GM18498 (cell line): ENCODE results near the gene TRANK1.
A peak's percentile ranks its signal among the peaks of the same experiment; 100 is the strongest.
"Not testable (repeated sequence)": the region's sequence is repeated elsewhere in the genome, so short reads cannot be mapped to it uniquely, and the experiment has no call there.

ENCODE experiments used
- ATAC-seq: cut with Tn5 transposase; IDR thresholded peaks from one replicate; pipeline ENCODE4 v1.9.1; 2021; ENCODE audit warnings: mild to moderate bottlenecking, moderate library complexity; ENCODE audit not compliant: unreplicated experiment

Gene TRANK1

DNA sequence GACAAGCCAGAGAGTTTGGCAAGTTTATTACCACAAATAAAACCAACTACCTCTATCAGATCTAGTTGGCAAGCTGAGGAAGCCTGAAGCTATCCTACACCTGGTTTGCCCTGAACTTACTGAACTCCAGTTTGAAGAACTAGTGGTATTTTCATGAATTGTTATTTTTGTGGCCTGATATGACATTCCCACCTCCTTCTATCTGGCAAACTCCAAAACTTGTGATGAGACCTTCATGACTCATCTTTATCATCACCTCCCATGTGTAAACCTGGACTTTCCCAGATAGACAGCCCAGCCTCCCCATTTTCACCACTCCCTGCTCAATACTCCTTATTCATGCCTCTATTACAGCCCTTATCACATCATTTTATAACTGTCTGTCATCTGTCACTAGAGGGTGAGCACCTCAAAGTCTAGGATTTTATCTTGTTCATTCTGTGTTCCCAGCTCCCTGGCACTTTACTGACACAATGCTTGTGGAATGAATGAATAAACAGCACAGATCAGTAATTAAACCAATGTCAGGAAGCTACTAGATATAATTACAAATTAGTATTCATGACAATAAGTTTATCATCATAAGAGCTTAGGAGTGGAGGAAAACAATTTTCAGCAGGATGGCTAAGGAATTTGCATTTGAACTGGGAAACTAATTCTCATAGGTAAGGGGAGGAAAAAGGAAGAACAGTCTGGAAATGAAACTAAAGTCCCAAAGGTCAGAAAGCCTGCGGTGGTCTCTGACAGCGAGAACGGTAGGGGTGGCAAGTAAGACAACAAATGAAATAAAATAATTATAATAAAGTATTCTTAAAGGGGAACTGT lies 13.2 kb upstream of the TRANK1 start:
- peak; percentile 10 for ATAC-seq

DNA sequence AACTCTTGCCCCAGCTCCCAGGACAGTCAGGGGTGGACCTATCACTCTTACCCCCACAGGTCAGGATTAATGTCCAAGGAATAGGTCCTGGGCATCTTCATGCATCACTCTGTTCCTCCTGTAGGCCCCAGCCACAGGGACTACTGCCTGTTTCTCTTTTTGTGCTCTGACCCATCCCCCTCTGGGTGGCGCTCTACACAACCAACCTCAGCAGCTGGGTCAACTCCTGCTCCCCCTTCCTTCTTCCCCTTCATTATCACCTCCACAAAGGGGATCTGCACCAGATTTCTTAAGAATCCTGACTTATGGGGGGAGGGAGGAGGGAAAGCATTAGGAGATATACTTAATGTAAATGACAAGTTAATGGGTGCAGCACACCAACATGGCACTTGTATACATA lies 12.2 kb upstream of the TRANK1 start:
- no peak for ATAC-seq

DNA sequence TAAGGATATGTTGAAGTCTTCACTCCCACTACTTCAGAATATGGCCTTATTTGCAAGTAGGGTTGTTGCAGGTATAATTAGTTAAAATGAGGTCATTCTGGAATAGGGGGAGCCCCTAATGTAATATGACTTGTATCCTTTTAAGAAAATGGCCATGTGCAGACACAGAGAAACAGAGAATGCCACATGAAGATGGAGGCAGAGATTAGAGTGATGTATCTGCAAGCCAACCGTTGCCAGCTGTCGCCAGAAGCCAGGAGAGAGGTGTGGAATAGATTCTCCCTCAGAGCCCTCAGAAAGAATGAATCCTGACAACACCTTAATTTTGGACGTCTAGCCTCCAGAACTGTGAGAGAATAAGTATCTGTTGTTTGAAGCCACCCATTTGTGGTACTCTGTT lies 11.3 kb upstream of the TRANK1 start:
- no peak for ATAC-seq

DNA sequence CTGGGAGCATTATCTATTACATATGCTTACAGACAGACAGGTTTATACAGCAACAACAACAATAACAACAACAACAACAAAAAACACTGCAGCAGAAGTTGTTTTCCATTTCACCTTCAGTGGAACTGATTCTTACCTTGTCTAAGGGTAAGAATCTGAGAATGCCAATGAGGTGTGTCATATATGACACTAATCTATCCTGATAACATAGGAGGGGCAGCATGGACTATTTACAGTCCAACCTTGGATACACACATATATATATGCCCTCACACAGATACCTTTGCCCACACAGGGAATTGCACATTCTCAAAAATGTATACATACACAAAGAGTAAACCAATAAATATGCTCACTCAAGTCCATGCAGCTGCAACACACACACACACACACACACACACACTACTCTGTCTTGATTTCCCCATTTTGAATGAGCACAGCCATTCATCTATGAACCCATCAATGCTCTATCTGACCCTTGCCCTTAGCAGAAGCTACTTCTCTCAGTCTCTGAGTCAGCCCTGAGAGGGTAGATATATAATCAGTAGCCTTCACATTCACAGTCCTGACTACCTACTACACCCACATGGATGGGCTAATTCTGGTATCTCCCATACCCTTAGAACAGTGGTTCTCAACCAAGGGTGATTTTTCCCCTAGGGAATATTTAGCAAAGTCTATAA lies 9.7 kb upstream of the TRANK1 start:
- no peak for ATAC-seq

DNA sequence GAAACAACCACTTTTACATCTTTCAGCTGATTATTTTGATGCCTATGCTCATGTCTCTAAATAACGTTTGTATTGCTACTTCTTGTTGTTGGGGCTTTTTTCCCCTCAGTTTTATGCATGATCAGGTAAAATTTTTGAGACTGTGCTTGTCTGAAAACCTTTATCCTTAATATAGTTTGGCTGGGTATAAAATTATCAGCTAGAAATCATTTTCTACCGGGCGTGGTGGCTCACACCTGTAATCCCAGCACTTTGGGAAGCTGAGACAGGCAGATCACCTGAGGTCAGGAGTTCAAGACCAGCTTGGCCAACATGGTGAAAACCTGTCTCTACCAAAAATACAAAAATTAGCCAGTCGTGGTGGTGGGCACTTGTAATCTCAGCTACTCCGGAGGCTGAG lies 3.0 kb upstream of the TRANK1 start:
- not testable (repeated sequence) for ATAC-seq

DNA sequence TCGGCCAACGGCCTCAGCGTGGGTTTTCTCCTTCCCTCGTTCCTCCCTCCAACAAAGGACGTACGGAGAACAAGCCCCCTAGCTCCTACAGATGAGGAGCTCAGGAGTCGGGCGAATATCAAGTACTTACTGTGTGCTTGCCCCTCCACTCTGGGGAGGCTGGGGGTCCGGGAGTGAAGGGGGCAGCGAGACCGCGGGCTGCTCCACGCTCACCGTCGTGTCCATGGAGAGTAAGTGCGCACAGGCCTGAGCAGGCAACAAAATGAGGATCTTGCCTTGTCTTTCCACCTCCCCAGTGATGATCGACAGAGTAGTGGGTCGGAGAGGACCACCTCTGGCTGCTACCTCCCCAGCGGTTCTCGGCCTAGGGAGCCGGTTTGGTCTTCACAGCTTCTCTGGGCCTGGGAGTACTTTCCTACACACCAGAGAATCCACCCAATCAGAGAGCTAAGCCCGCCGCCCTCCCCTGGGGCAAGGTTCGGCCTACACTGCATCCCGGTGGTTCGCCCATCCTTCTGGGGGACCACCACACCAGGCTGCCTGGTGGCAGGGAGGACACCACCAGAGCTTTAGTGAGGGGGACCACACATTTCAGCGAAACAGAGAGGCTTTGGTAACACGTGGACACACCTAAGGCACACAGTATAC lies 603 bp upstream of the TRANK1 start:
- ATAC-seq: no peak

DNA sequence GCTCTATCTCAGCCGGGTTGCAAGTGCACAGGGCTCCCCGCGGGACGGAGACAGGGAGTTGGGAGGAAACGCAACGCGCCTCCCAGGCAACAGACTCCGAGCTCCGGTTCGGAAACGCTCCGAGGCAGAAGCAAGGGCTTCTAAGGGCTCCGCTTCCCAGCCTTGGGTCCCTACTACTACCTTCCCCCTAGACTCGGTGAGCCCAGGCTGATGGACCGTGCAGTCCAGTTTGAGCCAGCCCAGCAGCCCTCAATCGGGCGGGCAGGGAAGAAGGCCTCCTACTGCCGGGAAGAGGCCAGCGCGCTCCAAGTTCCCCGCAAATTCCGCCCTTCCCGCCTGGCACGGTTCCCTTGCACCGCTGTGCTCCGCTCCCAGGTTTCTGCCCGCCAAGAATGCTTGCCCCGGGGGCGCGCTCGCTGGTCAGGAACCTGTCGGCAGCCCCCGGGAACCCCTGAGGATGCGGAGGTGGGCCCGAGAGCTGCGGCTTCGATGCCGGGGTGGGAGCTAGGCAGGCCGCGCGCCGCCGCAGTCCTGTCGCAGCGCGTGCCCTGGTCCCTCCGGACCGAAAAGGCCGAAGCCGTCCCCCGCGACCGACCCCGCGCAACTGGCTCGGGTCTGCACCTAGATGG lies 728 bp downstream of the TRANK1 start:
- peak; percentile 63 for ATAC-seq

DNA sequence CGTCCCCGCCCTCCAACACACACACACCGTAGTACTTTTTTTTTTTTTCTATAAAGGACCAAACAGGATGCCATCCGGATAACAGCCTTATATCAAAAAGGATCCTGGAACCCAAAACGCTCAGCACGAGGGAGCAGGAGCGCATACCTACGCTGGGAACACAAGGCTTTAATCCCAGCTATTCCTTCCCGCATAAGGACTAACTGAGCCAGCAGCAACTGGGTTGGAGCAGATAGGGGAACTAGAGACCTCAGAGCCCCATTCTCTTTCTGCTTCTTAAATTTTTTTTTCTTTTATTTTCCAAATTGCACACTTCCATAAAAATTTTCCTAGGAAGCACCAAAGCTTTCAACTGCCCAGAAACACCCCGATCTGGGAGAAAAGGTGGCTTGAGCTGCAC lies 1.3 kb downstream of the TRANK1 start:
- ATAC-seq: no peak

DNA sequence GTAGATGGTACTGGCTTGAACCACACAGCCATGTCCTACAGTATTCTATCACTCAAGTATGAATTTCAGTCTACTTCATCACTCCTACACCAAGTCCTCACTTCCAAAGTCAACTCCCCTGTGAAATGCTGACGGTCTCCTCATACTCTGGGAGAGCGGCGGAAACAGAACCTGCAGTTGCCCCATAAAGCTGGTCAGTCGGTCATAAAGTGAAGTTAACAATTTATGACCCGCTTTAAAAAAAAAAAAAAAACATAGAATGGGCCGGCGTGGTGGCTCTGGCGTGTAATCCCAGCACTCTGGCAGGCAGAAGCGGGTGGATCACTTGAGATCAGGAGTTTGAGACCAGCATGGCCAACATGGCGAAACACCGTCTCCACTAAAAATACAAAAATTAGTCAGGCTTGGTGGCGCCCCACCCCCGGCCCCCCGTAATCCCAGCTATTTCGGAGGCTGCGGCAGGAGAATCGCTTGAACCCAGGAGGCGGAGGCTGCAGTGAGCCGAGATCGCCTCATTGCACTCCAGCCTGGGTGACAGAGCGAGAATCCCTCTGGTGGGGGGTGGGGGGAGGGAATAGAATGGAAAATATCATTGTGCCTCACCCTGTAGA lies 2.1 kb downstream of the TRANK1 start:
- ATAC-seq: no peak

DNA sequence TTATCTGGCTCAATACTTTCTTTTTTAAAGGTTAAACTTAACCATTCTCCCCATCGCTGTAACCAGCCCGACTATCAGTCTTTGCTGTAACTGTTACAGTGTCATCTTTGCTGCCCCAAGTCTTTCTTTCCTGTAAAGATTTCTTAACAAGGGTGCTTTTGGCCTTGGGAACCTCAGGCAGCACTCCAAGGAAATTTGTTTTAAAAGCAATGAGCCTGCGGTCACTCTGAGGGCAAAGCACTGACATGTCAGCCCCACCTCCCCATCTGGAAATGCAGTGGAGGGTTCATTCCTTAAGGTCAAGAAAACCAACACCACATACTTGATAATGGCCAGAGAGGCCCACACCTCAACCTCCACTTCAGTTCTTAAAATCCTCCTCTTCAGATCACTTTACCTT lies 3.2 kb downstream of the TRANK1 start:
- no peak for ATAC-seq

DNA sequence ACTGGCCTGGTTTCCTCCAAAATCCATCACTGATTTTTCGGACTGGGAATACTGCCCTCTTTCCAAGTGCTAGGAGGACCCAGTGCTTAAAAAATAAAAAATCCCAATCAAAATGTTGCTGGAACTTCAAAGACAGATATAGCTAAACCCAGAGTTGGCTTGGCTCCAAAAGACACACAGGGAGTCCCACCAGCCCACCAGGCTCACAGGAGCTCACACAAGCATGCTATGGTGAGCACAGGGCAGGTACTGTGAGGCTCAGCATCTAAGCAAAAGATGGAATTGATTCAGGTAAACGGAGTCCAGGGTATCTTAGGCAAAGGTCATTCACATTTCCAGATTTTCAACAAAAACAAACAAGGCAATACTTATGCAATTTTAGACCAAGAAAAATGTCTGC lies 3.7 kb downstream of the TRANK1 start:
- ATAC-seq: no peak

DNA sequence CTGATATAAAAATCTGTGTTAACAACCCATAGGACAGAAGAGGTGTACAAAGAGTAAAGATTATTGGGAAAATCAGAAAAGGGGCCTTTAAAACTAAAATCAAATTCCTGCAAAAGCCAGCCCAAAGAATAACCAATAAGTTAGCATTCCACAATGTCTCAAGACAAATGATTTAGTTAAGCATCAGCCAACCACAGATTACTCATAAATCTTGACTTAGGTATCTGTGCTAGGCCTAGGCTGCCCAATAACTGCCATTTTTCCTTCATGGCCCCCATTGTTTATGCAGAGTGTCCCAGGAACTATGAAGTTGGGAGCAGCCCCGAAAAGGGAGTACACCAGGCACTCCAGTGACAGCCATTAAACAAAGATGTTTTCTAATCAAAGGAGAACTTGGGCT lies 7.4 kb downstream of the TRANK1 start:
- no peak for ATAC-seq

DNA sequence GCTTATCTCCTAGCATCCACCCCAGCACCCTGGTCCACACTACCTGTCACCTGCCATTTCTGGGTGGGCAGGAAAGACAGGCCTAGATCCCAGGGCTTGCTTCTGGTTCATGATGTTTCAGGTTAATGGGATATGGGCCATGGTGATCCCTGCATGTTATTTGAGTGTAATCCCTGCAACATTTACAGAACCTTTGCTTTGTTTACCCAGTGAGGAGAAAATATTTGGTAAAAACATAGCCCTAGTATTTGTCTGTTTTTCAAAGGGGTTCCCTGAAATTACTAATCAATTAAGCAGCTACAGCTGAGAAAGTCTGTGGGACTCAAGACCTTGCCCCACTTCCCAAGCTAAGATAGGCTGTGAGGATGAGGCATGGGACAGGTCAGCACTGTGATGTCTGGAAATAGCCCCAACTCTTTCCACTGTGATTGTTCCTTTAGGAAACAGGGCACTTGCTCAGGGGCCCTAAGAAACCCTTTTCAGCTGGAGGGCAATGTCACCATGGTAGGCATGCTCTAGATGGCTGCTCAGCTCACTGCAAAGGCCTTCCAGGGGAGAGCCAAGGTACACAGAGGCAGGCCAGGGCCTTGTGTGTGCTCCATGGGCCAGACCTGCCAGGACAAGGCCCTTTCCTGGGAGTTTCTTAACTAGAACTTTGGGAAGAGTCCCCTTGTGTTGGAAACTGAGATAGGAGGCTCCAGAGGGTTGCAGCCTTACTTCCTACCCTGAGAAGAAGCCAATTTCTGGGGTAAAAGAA lies 11.1 kb downstream of the TRANK1 start:
- ATAC-seq: no peak

DNA sequence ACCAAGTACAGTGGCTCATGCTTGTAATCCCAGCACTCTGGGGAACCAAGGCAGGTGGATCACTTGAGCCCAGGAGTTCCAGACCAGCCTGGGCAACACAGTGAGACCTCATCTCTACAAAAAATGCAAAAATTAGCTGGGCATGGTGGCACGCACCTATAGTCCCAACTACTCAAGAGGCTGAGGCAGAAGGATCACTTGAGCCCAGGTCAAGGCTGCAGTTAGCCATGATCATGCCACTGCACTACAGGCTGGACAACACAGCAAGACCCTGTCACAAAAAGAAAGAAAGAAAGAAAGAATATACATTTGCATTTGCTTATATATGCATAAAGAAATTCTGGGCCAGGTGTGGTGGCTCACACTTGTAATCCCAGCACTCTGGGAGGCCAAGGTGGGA lies 13.4 kb downstream of the TRANK1 start:
- ATAC-seq: not testable (repeated sequence)

DNA sequence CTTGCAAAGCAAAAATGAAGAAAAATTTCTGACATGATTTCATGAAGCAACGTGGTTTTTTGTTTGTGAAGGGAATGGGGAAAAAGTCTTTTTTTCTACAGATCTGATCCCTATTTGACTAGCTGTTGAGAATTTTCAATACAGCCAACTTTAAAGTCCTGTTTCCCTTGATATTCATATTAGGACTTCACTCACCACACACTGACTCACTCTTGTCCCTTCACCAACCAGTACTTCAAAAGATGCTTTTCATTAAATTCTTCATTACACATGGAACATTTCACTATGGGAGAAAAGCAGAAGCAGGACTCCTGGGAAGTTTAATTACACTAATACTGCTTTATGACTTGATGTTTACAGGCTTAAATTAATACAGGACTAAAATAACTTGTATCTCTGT lies 16.6 kb downstream of the TRANK1 start:
- ATAC-seq: no peak

DNA sequence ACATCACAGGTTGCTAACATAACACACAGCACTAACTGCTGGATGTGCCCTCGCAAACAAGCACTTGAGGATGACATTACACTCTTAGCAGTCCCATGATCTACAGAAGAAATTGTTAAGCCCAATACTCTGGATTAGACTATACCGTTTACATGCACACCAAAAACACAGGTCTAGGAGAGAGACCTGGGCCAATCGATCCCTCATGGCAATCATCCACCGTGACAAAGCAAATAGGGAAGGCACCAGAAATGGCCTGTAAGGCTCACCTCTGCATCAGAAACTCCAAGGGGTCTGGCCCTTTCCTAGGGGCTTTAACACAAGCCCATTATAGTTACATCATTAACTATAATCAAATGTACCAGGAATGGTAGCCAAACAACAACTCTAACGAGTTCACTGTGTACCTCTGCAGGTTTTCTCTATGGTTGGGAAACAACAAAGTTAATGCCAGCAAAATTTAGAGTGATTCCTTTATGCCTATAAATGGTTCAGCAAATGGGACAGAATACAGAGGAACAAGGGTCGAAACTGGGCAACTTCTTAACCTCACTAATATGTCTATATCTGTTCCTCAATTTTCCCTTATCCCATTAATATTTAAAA lies 18.5 kb downstream of the TRANK1 start:
- ATAC-seq: no peak

DNA sequence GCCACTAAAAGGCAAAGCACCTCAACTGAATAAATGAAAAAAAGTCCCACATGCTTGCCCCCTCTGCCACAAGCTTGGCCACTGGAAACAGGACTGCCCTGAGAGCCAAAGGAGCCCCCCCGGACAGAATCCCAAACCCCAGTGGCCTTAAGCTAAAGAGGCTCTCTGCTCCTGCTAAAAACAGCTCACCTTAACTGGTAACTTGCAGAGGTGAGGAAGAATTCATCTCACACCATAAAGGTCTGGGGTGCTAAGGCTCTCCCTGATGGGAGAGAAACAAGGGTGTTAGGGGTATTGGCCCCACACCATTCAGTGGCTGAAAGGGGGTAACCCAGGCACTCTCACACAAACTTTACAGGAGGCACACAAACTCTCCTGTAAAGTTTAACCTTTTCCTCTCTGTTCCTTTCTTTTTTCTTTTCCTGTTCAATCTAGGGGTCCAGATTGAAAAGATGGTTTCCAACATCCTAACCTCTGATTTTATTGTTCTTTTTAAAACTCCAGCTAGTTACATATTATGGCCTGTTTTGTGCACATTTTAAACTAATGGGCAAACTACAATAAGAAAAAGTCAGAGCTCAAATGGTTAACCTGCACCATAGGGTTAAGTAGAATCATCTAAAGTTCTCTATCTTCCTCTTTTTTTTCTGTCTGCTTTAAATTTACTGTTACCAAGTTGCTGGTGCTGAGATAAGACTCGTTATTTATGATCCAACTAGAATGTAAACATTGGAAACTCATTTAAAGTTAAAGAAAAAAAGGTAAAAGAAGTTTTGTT lies 19.9 kb downstream of the TRANK1 start:
- no peak for ATAC-seq

DNA sequence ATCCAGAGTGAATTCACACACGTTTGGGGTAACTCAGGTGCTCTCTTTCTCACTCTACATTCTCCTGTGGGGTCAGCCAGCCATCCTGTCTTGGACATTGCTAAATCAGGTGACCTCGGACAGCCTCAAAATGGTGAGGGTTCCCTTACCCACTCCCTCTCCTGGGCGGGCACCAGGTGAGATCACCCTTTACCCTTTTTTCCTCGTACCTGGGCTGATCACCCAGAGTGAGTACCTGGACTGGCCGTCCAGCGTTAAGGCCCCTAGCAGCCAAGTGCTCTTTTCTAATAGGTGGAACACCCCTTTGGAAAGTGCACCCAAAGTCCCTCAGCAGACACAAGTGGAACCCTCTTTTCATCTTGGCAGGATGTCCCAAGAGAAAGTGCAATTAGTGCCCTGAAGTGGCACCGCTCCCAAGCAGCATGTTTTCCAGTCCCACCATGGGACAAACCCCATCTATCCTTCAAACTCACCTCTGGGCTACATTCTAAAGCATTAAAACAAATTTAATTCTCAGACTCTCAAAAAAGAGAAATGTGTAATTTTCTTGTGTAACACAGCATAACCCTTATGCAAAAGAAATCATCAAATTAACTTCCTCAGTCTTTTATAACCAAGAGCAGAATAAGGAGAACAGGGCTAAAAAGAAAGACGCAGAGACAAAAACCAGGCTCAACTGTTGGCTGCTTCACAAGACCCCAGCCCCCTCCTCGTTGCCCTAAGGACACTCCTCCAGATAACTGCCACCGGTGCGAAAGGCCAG lies 20.7 kb downstream of the TRANK1 start:
- no peak for ATAC-seq
